Esophagus squamous epithelium (tissue), 5 donors: ENCODE results near the gene AIF1. TPM values are rescaled to one million over a fixed set of nuclear protein-coding genes. Genes with fewer than 3 reads are reported as not detected.

Experiments
- DNase-seq: peaks from one replicate; lab custom pipeline; 2025; lab: John Stamatoyannopoulos, UW
- H3K27ac ChIP-seq, 4 donors: fragments of 200-600 bp; sonication (generic); one replicate each; pipeline ENCODE4 v1.5.1; 2016 to 2019; ENCODE audit warnings: mild to moderate bottlenecking in 1 of 4
- H3K27me3 ChIP-seq, 4 donors: fragments of 200-600 bp; sonication (generic); 1 replicate in 3 of 4; 2 replicates in 1 of 4; pipeline versions ENCODE4 v1.5.1 to v1.6.0; 2017 to 2021; ENCODE audit warnings: antibody characterized with exemption in 1 of 4
- H3K36me3 ChIP-seq, 3 donors: fragments of 200-600 bp; sonication (generic); one replicate each; pipeline ENCODE4 v1.5.1; 2016 to 2019
- H3K4me1 ChIP-seq, 3 donors: fragments of 200-600 bp; sonication (generic); one replicate each; pipeline ENCODE4 v1.5.1; 2017 to 2019
- H3K4me3 ChIP-seq, 4 donors: fragments of 200-600 bp; sonication (generic); 1 replicate in 3 of 4; 2 replicates in 1 of 4; pipeline ENCODE4 v1.5.1; 2016 to 2019; ENCODE audit warnings: mild to moderate bottlenecking in 2 of 4, moderate library complexity in 1 of 4
- H3K9me3 ChIP-seq, 3 donors: fragments of 200-600 bp; sonication (generic); one replicate each; pipeline ENCODE4 v1.5.1; 2016 to 2019
- CTCF ChIP-seq, 6 experiments: fragments of 450-650 bp in 4 of 6; fragments of 200-600 bp in 2 of 6; sonication (generic) in 2 of 6; IDR thresholded peaks; one replicate each; pipeline ENCODE4 v1.5.1; 2016 to 2019; ENCODE audit warnings: antibody characterized with exemption in 6 of 6, mild to moderate bottlenecking in 4 of 6, moderate library complexity in 4 of 6
- POLR2A ChIP-seq, 4 donors: fragments of 450-650 bp; IDR thresholded peaks; one replicate each; pipeline ENCODE4 v1.6.1; 2017; ENCODE audit warnings: antibody characterized with exemption in 4 of 4, mild to moderate bottlenecking in 4 of 4, moderate library complexity in 3 of 4
- WGBS, 2 donors: methylation state at CpG; one replicate each; pipeline ENCODE4 v1.1.5; 2018; 5-methylcytosine and 5-hydroxymethylcytosine counted together
- intact Hi-C: fragments of 100-400 bp; cut with DNase I; formaldehyde crosslinking; loops from one replicate; pipeline ENCODE4 v1.15.0; 2022
- total RNA-seq, 4 donors: library from RNA; depleted of rRNA; stranded (reverse); fragments of >200 nt; gene quantifications; one replicate each; pipeline ENCODE4 v1.1.0, GENCODE V29; 2016
- donor health status: DM: yes; HTN: yes; CAD: no.

The AIF1 gene
- total RNA-seq, 4 donors from 2014 or later, result 2.4 to 30.7 (median 15.1) TPM

- peak overlapping the region; percentile 90 to 95 (median 92) for H3K27ac ChIP-seq
- 73 to 83% methylated on average over 9 to 11 of the region's 12 CpGs for WGBS, 2 donors
- intact Hi-C loops, result no loop called here
- H3K27me3 ChIP-seq, result no peaks in the 10 kb centered on the region
- peaks cover 31 to 73% (median 39%) of the 10 kb centered on the region in 3 donors for H3K4me1 ChIP-seq
- H3K9me3 ChIP-seq, result no peaks in the 10 kb centered on the region
- peak overlapping the region in 3 of 4 donors; percentile 68 to 78 (median 73) for H3K4me3 ChIP-seq
- H3K36me3 ChIP-seq, result peaks cover under 1 to 48% (median 9%) of the 10 kb centered on the region in 3 donors
- no peak for DNase-seq
- TF ChIP-seq POLR2A (IDR thresholded peaks at IDR 0.05) (no peak), CTCF (IDR thresholded peaks at IDR 0.05) (no peak)
These were observed 46.5 kb downstream of the AIF1 start for GRCh38 chr6:31661262-31662123.

- Histone ChIP-seq H3K4me3 (no peak overlapping the region), H3K4me1 (peaks cover 38 to 77% (median 46%) of the 10 kb centered on the region in 3 donors), H3K36me3 (peaks cover 0 to 46% (median 9%) of the 10 kb centered on the region in 3 donors), H3K9me3 (no peaks in the 10 kb centered on the region), H3K27me3 (no peaks in the 10 kb centered on the region), H3K27ac (peak overlapping the region in 2 of 4 donors; percentile 10 to 31)
- 83 to 91% methylated on average over 7 to 9 of the region's 12 CpGs for WGBS, 2 donors
- intact Hi-C loops, result no loop called here
- no peak for TF ChIP-seq CTCF (IDR thresholded peaks at IDR 0.05)
- TF ChIP-seq POLR2A (IDR thresholded peaks at IDR 0.05), result no peak
- DNase-seq, result no peak
These were observed 47.2 kb downstream of the AIF1 start for GRCh38 chr6:31662124-31662723.

- 41 to 42% methylated on average over 5 to 7 of the region's 9 CpGs for WGBS, 2 donors
- Histone ChIP-seq H3K27me3 (no peaks in the 10 kb centered on the region), H3K9me3 (no peaks in the 10 kb centered on the region), H3K36me3 (peaks cover 4 to 46% (median 17%) of the 10 kb centered on the region in 3 donors), H3K4me3 (peak overlapping the region in 3 of 4 donors; percentile 88 to 92 (median 90)), H3K4me1 (peaks cover 32 to 77% (median 46%) of the 10 kb centered on the region in 3 donors), H3K27ac (peak overlapping the region; percentile 93 to 99 (median 99))
- DNase-seq, result no peak
- intact Hi-C loops, result no loop called here
- TF ChIP-seq POLR2A (IDR thresholded peaks at IDR 0.05) (no peak), CTCF (IDR thresholded peaks at IDR 0.05) (no peak)
These were observed 48.3 kb downstream of the AIF1 start for GRCh38 chr6:31663126-31663960.

- WGBS, 2 donors, result 9 to 18% methylated on average over 12 to 13 of the region's 17 CpGs
- H3K27me3 ChIP-seq, result no peaks in the 10 kb centered on the region
- intact Hi-C loops, result no loop called here
- TF ChIP-seq CTCF (IDR thresholded peaks at IDR 0.05), result no peak
- TF ChIP-seq POLR2A (IDR thresholded peaks at IDR 0.05), result peak in 1 of 4 donors; percentile 6
- H3K4me3 ChIP-seq, result peak overlapping the region; percentile 84 to 92 (median 89)
- peaks cover 12 to 49% (median 25%) of the 10 kb centered on the region in 3 donors for H3K36me3 ChIP-seq
- peak overlapping the region; percentile 93 to 99 (median 99) for H3K27ac ChIP-seq
- no peak for DNase-seq
- peaks cover 23 to 77% (median 38%) of the 10 kb centered on the region in 3 donors for H3K4me1 ChIP-seq
- no peaks in the 10 kb centered on the region for H3K9me3 ChIP-seq
These were observed 49.1 kb downstream of the AIF1 start for GRCh38 chr6:31663961-31664789.
